GM21360 (cell line): ENCODE data around the gene ANO7.

Experiments
- ATAC-seq: cut with Tn5 transposase; IDR thresholded peaks from one replicate; pipeline ENCODE4 v1.9.1; 2021; ENCODE audit warnings: mild to moderate bottlenecking, moderate library complexity; ENCODE audit not compliant: unreplicated experiment

The ANO7 gene

DNA sequence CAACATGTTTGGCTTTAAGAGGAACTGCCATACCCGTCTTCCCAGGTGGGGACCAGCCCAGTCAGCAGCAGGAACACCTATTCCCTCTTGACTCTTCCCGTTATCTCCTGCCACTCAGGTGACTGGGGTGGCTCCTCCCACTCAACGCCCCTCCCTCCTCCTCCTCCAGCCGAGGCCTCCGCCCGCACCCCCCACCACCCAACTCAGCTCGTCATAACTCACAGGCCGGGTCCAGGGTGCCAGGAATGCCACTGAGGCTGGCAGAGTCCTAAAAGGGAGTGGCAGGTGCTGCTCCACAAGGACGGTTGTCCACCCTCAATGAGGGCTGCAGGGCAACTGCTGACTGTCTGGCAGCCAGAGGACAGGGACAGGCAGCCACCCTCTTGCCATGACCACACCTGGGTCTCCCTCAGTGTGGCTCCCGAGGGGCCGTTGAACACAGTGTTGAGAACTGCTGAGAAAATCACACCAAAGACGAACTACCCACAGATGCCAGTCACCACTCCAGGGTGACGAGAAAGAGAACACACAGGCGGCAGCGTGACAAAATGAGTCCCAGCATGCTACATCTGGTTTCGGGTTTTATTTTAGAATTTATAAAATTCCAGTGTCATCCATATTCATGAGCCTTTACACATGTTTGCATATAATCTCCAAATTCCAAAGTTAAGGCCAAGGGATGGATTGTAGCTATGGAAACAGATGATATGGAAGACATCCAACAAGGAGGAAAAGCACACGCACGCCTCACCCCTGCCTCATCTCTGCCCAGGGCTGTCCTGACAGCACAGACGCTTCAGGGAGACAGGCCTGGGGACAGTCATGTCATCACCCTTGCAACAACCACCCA, 38.5 kb downstream of the ANO7 start:
- no peak for ATAC-seq

DNA sequence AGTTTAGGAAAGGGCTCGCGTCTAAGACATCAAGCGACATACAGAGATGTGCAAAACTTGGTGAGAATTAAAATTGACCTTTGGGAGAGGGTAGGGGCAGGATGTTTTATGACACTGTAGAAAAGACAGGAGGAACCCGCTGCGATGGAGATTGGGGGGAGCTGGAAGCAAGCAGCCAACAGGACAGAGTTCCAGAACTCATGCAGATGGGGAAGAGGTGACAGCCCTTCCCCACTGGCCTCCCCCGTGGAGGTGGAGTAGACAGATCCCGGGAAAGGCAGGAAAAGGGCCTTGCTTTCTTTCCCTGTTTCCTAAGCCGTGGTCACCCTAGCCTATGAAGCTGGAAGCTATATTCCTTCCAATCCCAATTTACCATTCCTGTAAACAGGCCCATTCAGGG, 39.1 kb downstream of the ANO7 start:
- no peak for ATAC-seq

- no peak for ATAC-seq
Measured at GRCh38 chr2:241228081-241228859, 39.8 kb downstream of the ANO7 start.

- no peak for ATAC-seq
Measured at GRCh38 chr2:241228860-241229516, 40.5 kb downstream of the ANO7 start.

- ATAC-seq, result no peak
Measured at GRCh38 chr2:241229563-241230401, 41.3 kb downstream of the ANO7 start.

DNA sequence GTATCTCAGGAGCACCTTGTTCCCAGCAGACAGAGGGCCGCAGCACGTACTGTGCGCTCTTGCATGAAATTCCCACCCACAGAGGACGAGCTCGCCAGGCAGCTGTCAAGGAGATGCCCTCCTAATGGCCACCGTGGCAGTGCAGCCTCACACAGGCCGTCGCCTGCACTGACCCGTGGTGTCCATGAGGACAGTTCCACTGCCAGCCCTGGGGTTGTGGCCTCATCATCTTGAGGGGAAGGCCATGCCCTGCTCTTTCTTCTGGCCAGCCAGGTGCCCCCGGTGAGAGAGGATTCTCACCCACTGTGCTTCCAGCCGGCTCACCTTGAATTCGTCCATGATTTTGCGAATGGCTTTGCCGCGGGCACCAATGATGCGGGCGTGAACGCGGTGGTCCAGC, 42.0 kb downstream of the ANO7 start:
- no peak for ATAC-seq

- ATAC-seq, result no peak
Measured at GRCh38 chr2:241232736-241233575, 44.5 kb downstream of the ANO7 start.

GRCh38 chr2:241234066-241234790, 45.8 kb downstream of the ANO7 start:
- no peak for ATAC-seq

DNA sequence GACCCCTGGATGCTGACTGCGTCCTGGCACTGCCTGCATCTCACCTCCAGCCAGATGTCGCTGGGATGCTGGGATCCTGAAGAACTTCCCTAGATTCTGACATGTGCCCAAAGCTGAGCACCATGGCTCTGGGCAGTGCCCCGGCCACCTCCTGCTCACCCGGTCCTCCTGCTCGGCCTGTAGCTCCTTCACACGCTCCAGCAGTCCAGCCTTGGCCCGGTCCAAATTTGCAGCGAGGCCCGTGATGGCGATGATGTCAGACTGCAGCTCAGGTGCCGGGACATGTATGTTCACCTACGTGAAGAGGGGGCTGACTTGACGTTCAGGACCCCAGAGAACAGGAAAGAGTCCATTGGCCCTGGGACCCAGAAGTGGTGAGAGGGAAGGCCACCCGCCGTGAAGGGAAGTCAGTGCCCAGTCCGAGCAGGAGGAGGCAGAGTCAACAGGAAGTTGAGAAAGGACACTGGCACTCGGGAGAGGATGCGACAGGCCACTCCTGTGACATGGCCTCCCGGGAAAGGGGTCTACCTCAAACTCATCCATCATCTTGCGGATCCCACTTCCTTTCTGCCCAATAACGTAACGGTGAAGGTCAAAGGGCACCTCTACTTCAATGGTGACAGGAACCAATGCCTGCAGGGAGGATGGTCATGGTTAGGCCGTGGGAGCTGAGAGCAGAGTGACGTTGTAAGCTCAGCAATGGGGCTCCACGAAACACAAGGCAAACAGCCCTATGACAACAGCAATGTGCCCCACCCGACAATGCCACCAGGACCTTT, 46.7 kb downstream of the ANO7 start:
- no peak for ATAC-seq

DNA sequence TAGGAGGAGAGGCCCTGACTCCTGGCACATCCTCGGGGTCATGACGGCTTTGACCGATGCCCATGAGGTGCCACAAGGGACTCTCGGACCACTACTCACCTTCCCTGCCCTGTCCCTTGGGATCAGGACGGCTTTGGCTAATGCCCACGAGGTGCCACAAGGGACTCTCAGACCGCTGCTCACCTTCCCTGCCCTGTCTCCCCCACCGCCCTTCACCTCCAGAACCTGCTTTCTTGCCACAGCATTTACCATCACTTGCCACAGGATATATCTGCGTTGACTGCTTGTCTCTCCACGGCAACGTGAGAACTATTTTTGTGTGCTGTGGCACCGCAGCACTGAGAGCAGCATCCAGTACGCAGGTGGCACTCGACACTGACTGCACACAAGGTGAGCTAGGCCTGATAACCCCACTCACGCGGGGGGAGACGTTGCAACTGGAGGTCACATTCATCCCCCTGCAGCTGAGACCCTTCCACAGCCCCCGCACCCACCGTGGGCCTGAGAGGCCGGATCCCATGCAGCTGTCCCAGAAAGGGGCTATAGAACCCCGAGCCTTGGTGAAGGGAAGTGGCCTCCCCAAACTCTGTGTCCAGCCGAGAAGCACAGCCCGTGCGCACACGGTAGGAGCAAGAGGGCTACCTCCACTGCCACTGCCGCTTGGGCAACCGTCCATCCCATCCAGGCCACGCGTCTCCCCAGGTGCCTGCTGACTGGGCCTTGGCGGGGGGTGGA, 47.5 kb downstream of the ANO7 start:
- ATAC-seq, result no peak

- ATAC-seq, result no peak
Measured at GRCh38 chr2:241237047-241237446, 48.6 kb downstream of the ANO7 start.

- no peak for ATAC-seq
Measured at GRCh38 chr2:241237949-241238371, 49.5 kb downstream of the ANO7 start.

DNA sequence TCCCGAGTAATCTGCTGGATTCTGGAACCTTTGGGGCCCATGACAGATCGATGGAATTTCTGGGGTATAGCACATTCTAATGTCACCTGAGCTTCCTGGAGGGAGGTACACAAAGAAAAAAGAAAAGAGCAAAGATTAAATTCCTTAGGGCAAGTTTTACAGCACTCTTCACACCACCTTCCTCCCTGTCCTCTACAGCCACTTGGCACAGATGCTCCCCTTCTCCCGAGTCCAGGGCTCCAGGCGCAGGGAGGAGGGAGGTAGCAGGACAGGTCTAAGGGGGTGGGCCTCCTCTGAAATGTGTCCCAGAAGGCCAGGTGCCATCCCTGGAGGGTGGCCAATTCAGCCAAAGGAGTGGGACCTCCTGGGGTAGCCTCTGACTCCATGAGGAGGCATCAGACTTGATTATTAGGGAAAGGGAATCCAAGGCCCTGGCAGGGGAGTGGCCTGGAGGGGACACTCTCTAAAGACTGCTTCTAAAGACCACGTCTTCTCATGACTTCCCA, 50.3 kb downstream of the ANO7 start:
- no peak for ATAC-seq

DNA sequence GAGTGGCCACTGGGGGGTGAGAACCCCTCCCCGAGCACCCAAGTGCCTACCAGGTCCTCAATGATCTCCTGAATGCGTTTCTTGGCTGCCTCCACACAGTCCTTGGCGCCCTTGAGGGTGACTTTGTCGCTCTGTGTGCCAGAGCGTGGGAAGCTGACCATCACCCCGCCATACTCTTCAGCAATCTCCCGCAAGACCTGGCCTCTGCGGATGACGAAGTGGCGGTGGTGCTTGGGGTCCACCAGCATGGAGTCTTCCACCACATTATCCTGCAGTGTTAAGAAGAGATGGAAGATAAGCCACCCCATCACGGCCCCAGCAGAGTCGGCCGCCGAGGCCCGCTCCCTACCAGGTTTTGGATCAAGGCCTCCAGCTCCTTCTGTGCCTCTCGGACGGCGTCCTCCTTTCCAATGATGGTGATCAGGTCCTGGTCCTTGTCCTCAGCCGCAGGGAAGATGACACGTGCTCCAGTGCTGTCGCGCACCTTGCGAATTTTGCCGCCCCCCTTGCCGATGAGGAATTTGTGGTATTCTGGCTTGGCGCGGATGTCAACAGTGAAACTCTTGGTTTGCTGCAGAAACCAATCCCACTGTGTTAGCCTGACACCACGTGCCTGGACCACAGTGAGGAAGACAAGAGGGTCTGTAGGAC, 51.2 kb downstream of the ANO7 start:
- ATAC-seq, result no peak

GRCh38 chr2:241240320-241241004, 52.0 kb downstream of the ANO7 start:
- no peak for ATAC-seq

DNA sequence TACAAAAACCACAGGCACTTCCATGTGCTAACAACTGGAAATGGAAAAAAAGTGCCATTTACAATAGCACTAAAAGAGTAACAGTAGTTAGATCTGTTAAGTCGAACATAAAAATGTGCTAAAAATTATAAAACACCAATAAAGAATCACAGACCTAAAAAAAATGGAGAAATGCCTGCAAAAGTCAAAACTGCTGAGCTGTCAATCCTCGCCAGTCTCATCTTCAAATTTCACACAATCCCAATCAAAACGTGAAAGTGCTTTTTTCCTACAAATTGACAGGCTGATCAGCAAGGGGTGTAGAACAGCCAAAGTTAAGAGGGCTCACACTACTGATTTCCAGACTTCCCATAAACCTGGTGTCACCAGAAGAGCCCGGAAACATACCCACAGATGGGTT, 53.2 kb downstream of the ANO7 start:
- no peak for ATAC-seq
